C4-2B (cell line): ENCODE measurements around the gene SETX.

ENCODE experiments used
- H3K27ac ChIP-seq: fragments of 450-650 bp; 2 replicates; pipeline ENCODE4 v1.5.1; 2017
- CTCF ChIP-seq: fragments of 450-650 bp; conservative IDR thresholded peaks from 2 replicates; pipeline ENCODE4 v1.5.1; 2017; ENCODE audit warnings: mild to moderate bottlenecking
- ZFX ChIP-seq: fragments of 450-650 bp; IDR thresholded peaks from 2 replicates; pipeline ENCODE4 v1.6.1; 2017

The SETX gene

GRCh38 chr9:132367613-132368313, 13.0 kb upstream of the SETX start:
- no peak for TF ChIP-seq CTCF
- TF ChIP-seq ZFX: no peak
- no peak overlapping the region for H3K27ac ChIP-seq

- TF ChIP-seq ZFX: no peak
- TF ChIP-seq CTCF: no peak
- H3K27ac ChIP-seq: no peak overlapping the region
Measured at GRCh38 chr9:132366481-132366880, 11.7 kb upstream of the SETX start.

GRCh38 chr9:132365986-132366385, 11.2 kb upstream of the SETX start:
- TF ChIP-seq CTCF: no peak
- no peak for TF ChIP-seq ZFX
- no peak overlapping the region for H3K27ac ChIP-seq

- TF ChIP-seq CTCF: no peak
- no peak for TF ChIP-seq ZFX
- no peak overlapping the region for H3K27ac ChIP-seq
Measured at GRCh38 chr9:132364068-132364467, 9.3 kb upstream of the SETX start.

- no peak overlapping the region for H3K27ac ChIP-seq
- TF ChIP-seq ZFX: no peak
- no peak for TF ChIP-seq CTCF
Measured at GRCh38 chr9:132357764-132358163, 3.0 kb upstream of the SETX start.

GRCh38 chr9:132356324-132356924, 1.6 kb upstream of the SETX start:
- no peak overlapping the region for H3K27ac ChIP-seq
- no peak for TF ChIP-seq ZFX
- no peak for TF ChIP-seq CTCF

- TF ChIP-seq ZFX: no peak
- no peak for TF ChIP-seq CTCF
- H3K27ac ChIP-seq: no peak overlapping the region
Measured at GRCh38 chr9:132351404-132352045, 3.3 kb downstream of the SETX start.
